Left ventricle myocardium inferior (tissue), 1 donor: ENCODE results near the gene C10orf90. TPM values are rescaled to one million over a fixed set of nuclear protein-coding genes. Genes with fewer than 3 reads are reported as not detected.

Source experiments
- DNase-seq: peaks from one replicate; pipeline ENCODE4 v3.0.0-alpha.2; 2020
- H3K27ac ChIP-seq: fragments of 200-600 bp; replicated peaks from 2 replicates; pipeline ENCODE4 v1.8.0; 2021
- H3K27me3 ChIP-seq: fragments of 200-600 bp; 2 replicates; pipeline ENCODE4 v1.8.0; 2021; ENCODE audit warnings: low read depth
- H3K36me3 ChIP-seq: fragments of 200-600 bp; 2 replicates; pipeline ENCODE4 v1.8.0; 2021
- H3K4me1 ChIP-seq: fragments of 200-600 bp; 2 replicates; pipeline ENCODE4 v1.8.0; 2021
- H3K4me3 ChIP-seq: fragments of 200-600 bp; 2 replicates; pipeline ENCODE4 v1.8.0; 2021; ENCODE audit warnings: mild to moderate bottlenecking, moderate library complexity
- H3K9me3 ChIP-seq: fragments of 200-600 bp; replicated peaks from 2 replicates; pipeline ENCODE4 v1.8.0; 2021
- intact Hi-C: fragments of 100-400 bp; cut with micrococcal nuclease; formaldehyde crosslinking; loops from one replicate; pipeline ENCODE4 v1.11.0; 2022
- total RNA-seq: library from RNA; stranded (reverse); fragmentation: NEBNext Ultra II Directional; extraction: Animal tissue kit (Norgen Biotek cat#: 25700); gene quantifications from one replicate; pipeline ENCODE4 v1.2.1, GENCODE V29; 2021
- TF ChIP-seq, protein P1 (sequence below): fragments of 200-600 bp; IDR thresholded peaks from 2 replicates; pipeline ENCODE4 v1.8.0; 2021; ENCODE audit warnings: antibody characterized with exemption, mild to moderate bottlenecking, borderline replicate concordance
- donor health status: DM: no; HTN: yes; CAD: no; lungs with severe emphysema.

C10orf90 gene
- total RNA-seq, 1 donor from 2014 or later, result not detected

GRCh38 chr10:126398924-126399323, 271.6 kb downstream of the C10orf90 start:
- H3K4me1 ChIP-seq, result no peaks in the 10 kb centered on the region
- intact Hi-C loops, result no loop called here
- H3K9me3 ChIP-seq, result no peaks in the 10 kb centered on the region
- TF ChIP-seq, protein P1, sequence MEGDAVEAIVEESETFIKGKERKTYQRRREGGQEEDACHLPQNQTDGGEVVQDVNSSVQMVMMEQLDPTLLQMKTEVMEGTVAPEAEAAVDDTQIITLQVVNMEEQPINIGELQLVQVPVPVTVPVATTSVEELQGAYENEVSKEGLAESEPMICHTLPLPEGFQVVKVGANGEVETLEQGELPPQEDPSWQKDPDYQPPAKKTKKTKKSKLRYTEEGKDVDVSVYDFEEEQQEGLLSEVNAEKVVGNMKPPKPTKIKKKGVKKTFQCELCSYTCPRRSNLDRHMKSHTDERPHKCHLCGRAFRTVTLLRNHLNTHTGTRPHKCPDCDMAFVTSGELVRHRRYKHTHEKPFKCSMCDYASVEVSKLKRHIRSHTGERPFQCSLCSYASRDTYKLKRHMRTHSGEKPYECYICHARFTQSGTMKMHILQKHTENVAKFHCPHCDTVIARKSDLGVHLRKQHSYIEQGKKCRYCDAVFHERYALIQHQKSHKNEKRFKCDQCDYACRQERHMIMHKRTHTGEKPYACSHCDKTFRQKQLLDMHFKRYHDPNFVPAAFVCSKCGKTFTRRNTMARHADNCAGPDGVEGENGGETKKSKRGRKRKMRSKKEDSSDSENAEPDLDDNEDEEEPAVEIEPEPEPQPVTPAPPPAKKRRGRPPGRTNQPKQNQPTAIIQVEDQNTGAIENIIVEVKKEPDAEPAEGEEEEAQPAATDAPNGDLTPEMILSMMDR, result no peak
- DNase-seq, result no peak
- no peak overlapping the region for H3K4me3 ChIP-seq
- no peaks in the 10 kb centered on the region for H3K36me3 ChIP-seq
- no peak overlapping the region for H3K27ac ChIP-seq
- peaks cover 66% of the 10 kb centered on the region for H3K27me3 ChIP-seq

DNA sequence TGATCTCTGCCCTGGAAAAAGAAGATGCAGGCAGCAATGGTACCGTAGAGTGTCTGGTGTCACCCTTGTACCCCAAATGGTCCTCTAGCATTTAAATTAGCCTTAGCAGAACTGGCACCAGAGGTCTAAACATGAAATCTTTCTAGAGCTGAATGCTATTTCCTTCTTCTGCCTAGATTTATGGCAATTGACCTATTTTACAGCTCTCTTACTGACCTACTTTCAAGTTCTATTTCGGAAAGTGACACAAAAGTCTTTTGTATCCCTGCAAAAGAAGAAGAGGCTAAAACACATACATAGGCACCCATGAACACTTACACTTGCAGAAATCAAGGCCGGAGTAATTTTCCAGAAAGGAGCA, 272.1 kb downstream of the C10orf90 start:
- DNase-seq, result no peak
- H3K9me3 ChIP-seq, result peaks cover 4% of the 10 kb centered on the region
- H3K27ac ChIP-seq, result no peak overlapping the region
- intact Hi-C loops, result no loop called here
- no peak overlapping the region for H3K4me3 ChIP-seq
- H3K4me1 ChIP-seq, result no peaks in the 10 kb centered on the region
- no peaks in the 10 kb centered on the region for H3K36me3 ChIP-seq
- H3K27me3 ChIP-seq, result peaks cover 63% of the 10 kb centered on the region
- TF ChIP-seq, protein P1, result no peak

DNA sequence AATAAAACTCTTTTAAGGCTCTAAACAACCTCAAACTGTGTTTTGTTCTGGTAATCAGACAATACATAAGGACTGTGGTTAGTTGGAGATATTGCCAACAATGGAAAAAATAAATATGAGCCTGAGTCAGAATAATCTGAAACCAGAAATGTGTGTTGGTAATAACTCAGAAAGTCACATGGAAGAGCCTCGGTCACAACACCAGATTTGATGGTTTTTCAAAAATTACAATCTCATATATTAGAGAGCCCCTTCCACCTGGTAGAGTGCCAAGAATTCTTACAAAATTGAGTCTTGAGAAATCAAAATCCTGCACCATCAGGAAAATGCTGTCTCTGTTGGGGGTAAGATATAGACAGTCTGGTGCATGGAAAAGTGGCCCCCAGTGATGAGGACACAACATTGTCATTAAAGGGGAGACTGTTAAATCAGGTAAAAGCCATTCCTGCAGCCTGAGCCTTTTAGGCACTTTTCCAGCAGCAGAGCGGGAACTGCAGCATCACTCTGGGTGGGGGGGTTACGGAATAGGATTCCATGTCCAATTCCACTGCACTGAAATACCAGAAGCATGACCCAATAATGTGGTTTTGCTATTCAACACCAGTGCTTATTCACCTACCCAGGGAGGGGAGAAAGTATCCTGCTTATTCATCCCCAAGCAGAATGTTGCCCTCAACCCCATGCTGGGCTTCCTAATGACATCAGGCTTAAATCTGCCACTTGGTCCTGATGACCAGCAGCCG, 272.7 kb downstream of the C10orf90 start:
- Histone ChIP-seq H3K4me1 (no peaks in the 10 kb centered on the region), H3K27ac (no peak overlapping the region), H3K36me3 (no peaks in the 10 kb centered on the region), H3K27me3 (peaks cover 57% of the 10 kb centered on the region), H3K4me3 (no peak overlapping the region), H3K9me3 (peaks cover 7% of the 10 kb centered on the region)
- intact Hi-C loops, result no loop called here
- TF ChIP-seq, protein P1, result no peak
- DNase-seq, result no peak

GRCh38 chr10:126397156-126397555, 273.3 kb downstream of the C10orf90 start:
- Histone ChIP-seq H3K27ac (no peak overlapping the region), H3K9me3 (peaks cover 7% of the 10 kb centered on the region), H3K27me3 (peaks cover 54% of the 10 kb centered on the region), H3K4me1 (no peaks in the 10 kb centered on the region), H3K36me3 (no peaks in the 10 kb centered on the region), H3K4me3 (no peak overlapping the region)
- TF ChIP-seq, protein P1, result no peak
- no peak for DNase-seq
- intact Hi-C loops, result no loop called here

- Histone ChIP-seq H3K4me3 (no peak overlapping the region), H3K36me3 (no peaks in the 10 kb centered on the region), H3K27me3 (peaks cover 57% of the 10 kb centered on the region), H3K9me3 (peaks cover 7% of the 10 kb centered on the region), H3K4me1 (no peaks in the 10 kb centered on the region), H3K27ac (no peak overlapping the region)
- TF ChIP-seq, protein P1, result no peak
- intact Hi-C loops, result no loop called here
- DNase-seq, result no peak
Measured at GRCh38 chr10:126394948-126395347, 275.5 kb downstream of the C10orf90 start.
